GM20431 (cell line): ENCODE measurements around the gene RGS11.
"Not testable (repeated sequence)": the region's sequence is repeated elsewhere in the genome, so short reads cannot be mapped to it uniquely, and the experiment has no call there.

Experiments used
- in situ Hi-C: fragments of 300-500 bp; cut with MseI, MboI; formaldehyde crosslinking; loops from one replicate; pipeline ENCODE4 v1.15.0; 2020; ENCODE audit warnings: low sequenced_read_pairs; ENCODE audit not compliant: unreplicated experiment

Gene RGS11

GRCh38 chr16:281660-282255, 6.0 kb upstream of the RGS11 start:
- in situ Hi-C loops: no loop called here

- in situ Hi-C loops: no loop called here
Measured at GRCh38 chr16:280991-281659, 5.4 kb upstream of the RGS11 start.

- in situ Hi-C loops: no loop called here
Measured at GRCh38 chr16:280552-280951, 4.8 kb upstream of the RGS11 start, which contains the start of gene ARHGDIG. TSS of gene ARHGDIG (plus strand) at chr16:280591. CDS start at chr16:280681, 90 bp downstream.

GRCh38 chr16:280005-280460, 4.3 kb upstream of the RGS11 start:
- in situ Hi-C loops: no loop called here

- in situ Hi-C loops: no loop called here
Measured at GRCh38 chr16:279531-279930, 3.8 kb upstream of the RGS11 start.

GRCh38 chr16:278863-279366, 3.2 kb upstream of the RGS11 start:
- in situ Hi-C loops: no loop called here

- in situ Hi-C loops: no loop called here
Measured at GRCh38 chr16:276426-277077, 808 bp upstream of the RGS11 start.

GRCh38 chr16:275041-275641, 603 bp downstream of the RGS11 start:
- in situ Hi-C loops: no loop called here

GRCh38 chr16:273547-274421, 2.0 kb downstream of the RGS11 start:
- in situ Hi-C loops: no loop called here

GRCh38 chr16:272633-273546, 2.9 kb downstream of the RGS11 start:
- in situ Hi-C loops: no loop called here

GRCh38 chr16:270381-271255, 5.1 kb downstream of the RGS11 start:
- in situ Hi-C loops: no loop called here

- in situ Hi-C loops: no loop called here
Measured at GRCh38 chr16:269061-269796, 6.5 kb downstream of the RGS11 start.

- in situ Hi-C loops: no loop called here
Measured at GRCh38 chr16:268141-269053, 7.3 kb downstream of the RGS11 start.

- in situ Hi-C loops: not testable (repeated sequence)
Measured at GRCh38 chr16:267562-267961, 8.2 kb downstream of the RGS11 start.

GRCh38 chr16:266258-267164, 9.2 kb downstream of the RGS11 start:
- in situ Hi-C loops: no loop called here
